GM23338 (cell line): ENCODE results near the gene ZNF335. TPM values are rescaled to one million over a fixed set of nuclear protein-coding genes. Genes with fewer than 3 reads are reported as not detected.

ENCODE experiments used
- ATAC-seq: fragments of 200-7000 bp; cut with Tn5 transposase; 3 replicates; pipeline ENCODE4 v1.9.1; 2020
- DNase-seq: peaks from one replicate; pipeline ENCODE4 v3.0.0-alpha.2; 2015; ENCODE audit warnings: low spot score
- H2AFZ ChIP-seq: fragments of 200-600 bp; sonication (generic); 2 replicates; pipeline ENCODE4 v1.8.0; 2016; ENCODE audit warnings: antibody characterized with exemption, mild to moderate bottlenecking, moderate library complexity
- H3F3A ChIP-seq: fragments of 200-600 bp; sonication (generic); replicated peaks from 2 replicates; pipeline ENCODE4 v1.8.0; 2017; ENCODE audit warnings: antibody characterized with exemption, mixed run types, low read depth
- H3K27ac ChIP-seq: fragments of 200-600 bp; sonication (generic); 2 replicates; pipeline ENCODE4 v1.6.1; 2016; ENCODE audit warnings: low read depth
- H3K27me3 ChIP-seq: fragments of 200-600 bp; sonication (generic); 2 replicates; pipeline ENCODE4 v1.8.0; 2016; ENCODE audit warnings: mild to moderate bottlenecking, mixed run types, moderate library complexity; ENCODE audit not compliant: insufficient read depth
- H3K36me3 ChIP-seq: fragments of 200-600 bp; sonication (generic); 2 replicates; pipeline ENCODE4 v1.8.0; 2016; ENCODE audit warnings: mild to moderate bottlenecking; ENCODE audit not compliant: insufficient read depth
- H3K4me1 ChIP-seq: fragments of 200-600 bp; sonication (generic); 2 replicates; pipeline ENCODE4 v1.8.0; 2016; ENCODE audit warnings: mild to moderate bottlenecking, moderate library complexity; ENCODE audit not compliant: insufficient read depth
- H3K4me2 ChIP-seq: fragments of 200-600 bp; sonication (generic); 2 replicates; pipeline ENCODE4 v1.7.1; 2017; ENCODE audit warnings: mixed run types
- H3K4me3 ChIP-seq: fragments of 200-600 bp; sonication (generic); 2 replicates; pipeline ENCODE4 v1.6.1; 2016; ENCODE audit warnings: mixed run types
- H3K79me2 ChIP-seq: fragments of 200-600 bp; sonication (generic); replicated peaks from 2 replicates; pipeline ENCODE4 v1.8.0; 2017; ENCODE audit warnings: mild to moderate bottlenecking; ENCODE audit not compliant: insufficient read depth
- H3K9me2 ChIP-seq: fragments of 200-600 bp; sonication (generic); 2 replicates; pipeline ENCODE4 v1.8.0; 2017; ENCODE audit not compliant: insufficient read depth
- H4K20me1 ChIP-seq: fragments of 200-600 bp; sonication (generic); replicated peaks from 2 replicates; pipeline ENCODE4 v1.8.0; 2017; ENCODE audit warnings: mild to moderate bottlenecking; ENCODE audit not compliant: insufficient read depth
- H3K27ac Mint-ChIP-seq: 2 replicates; pipeline ENCODE4 v1.8.0; 2020; ENCODE audit warnings: inconsistent platforms, mild to moderate bottlenecking, moderate library complexity, mixed read lengths
- H3K27me3 Mint-ChIP-seq: 3 replicates; pipeline ENCODE4 v1.8.0; 2022; ENCODE audit warnings: low read depth, mild to moderate bottlenecking, moderate library complexity, mixed read lengths, inconsistent platforms; ENCODE audit not compliant: insufficient read depth, poor library complexity
- H3K36me3 Mint-ChIP-seq: 3 replicates; pipeline ENCODE4 v1.8.0; 2021; ENCODE audit warnings: low read depth, mild to moderate bottlenecking, inconsistent platforms, moderate library complexity, mixed read lengths
- H3K4me1 Mint-ChIP-seq: 3 replicates; pipeline ENCODE4 v1.8.0; 2020; ENCODE audit warnings: mild to moderate bottlenecking, inconsistent platforms, mixed read lengths
- H3K4me3 Mint-ChIP-seq: 3 replicates; pipeline ENCODE4 v1.8.0; 2021; ENCODE audit warnings: moderate library complexity, mild to moderate bottlenecking, inconsistent platforms, mixed read lengths
- H3K9me3 Mint-ChIP-seq: 3 replicates; pipeline ENCODE4 v1.8.0; 2020; ENCODE audit warnings: moderate library complexity, mild to moderate bottlenecking, inconsistent platforms, mixed read lengths
- CREB1 ChIP-seq: fragments of 250-450 bp; sonication (Bioruptor Pico); IDR thresholded peaks from 2 replicates; pipeline ENCODE4 v1.5.0; 2020; ENCODE audit warnings: low read depth, mild to moderate bottlenecking, moderate library complexity
- ETS1 ChIP-seq: IDR thresholded peaks from 2 replicates; pipeline ENCODE4 v1.6.1; 2016; ENCODE audit warnings: antibody characterized with exemption
- EZH2 ChIP-seq: fragments of 200-600 bp; sonication (generic); IDR thresholded peaks from one replicate; pipeline ENCODE4 v1.8.0; 2017; ENCODE audit warnings: antibody characterized with exemption, mild to moderate bottlenecking, low read depth; ENCODE audit not compliant: unreplicated experiment
- EZH2phosphoT487 ChIP-seq: fragments of 200-600 bp; sonication (generic); IDR thresholded peaks from one replicate; pipeline ENCODE4 v1.8.1; 2018; ENCODE audit warnings: antibody characterized with exemption; ENCODE audit not compliant: unreplicated experiment
- JUNB ChIP-seq: IDR thresholded peaks from one replicate; pipeline ENCODE4 v1.6.1; 2016; ENCODE audit warnings: antibody characterized with exemption; ENCODE audit not compliant: unreplicated experiment
- NANOG ChIP-seq: IDR thresholded peaks from 2 replicates; pipeline ENCODE4 v1.6.1; 2016; ENCODE audit warnings: antibody characterized with exemption, borderline replicate concordance
- POLR2AphosphoS5 ChIP-seq: IDR thresholded peaks from 2 replicates; pipeline ENCODE4 v1.6.1; 2016; ENCODE audit warnings: antibody characterized with exemption, low read depth
- STAT1 ChIP-seq: IDR thresholded peaks from one replicate; pipeline ENCODE4 v1.6.1; 2016; ENCODE audit warnings: antibody characterized with exemption; ENCODE audit not compliant: unreplicated experiment
- ZNF114 ChIP-seq: fragments of 250-450 bp; sonication (Bioruptor Pico); IDR thresholded peaks from 2 replicates; pipeline ENCODE4 v1.5.0; 2020; ENCODE audit warnings: mild to moderate bottlenecking, moderate library complexity
- ZNF331 ChIP-seq: fragments of 250-450 bp; sonication (Bioruptor Pico); IDR thresholded peaks from 2 replicates; pipeline ENCODE4 v1.5.0; 2020; ENCODE audit warnings: low read depth, mild to moderate bottlenecking, moderate library complexity
- polyA plus RNA-seq: library from polyadenylated mRNA; unstranded; fragments of >200 nt; fragmentation: Nextera tagmentation; extraction: Ambion mirVana; gene quantifications from 2 replicates; pipeline ENCODE4 v1.2.1, GENCODE V29; 2016
- total RNA-seq: library from RNA; depleted of rRNA; stranded (reverse); fragments of >200 nt; shearing (Covaris generic); gene quantifications from 2 replicates; pipeline ENCODE4 v1.2.3, GENCODE V29; 2014
- TF ChIP-seq, protein P1 (sequence below), 2 experiments: fragments of 200-600 bp in 1 of 2; sonication (generic) in 1 of 2; conservative IDR thresholded peaks; 2 replicates each; pipeline versions ENCODE4 v1.5.1 to v1.6.1; 2016 to 2017; ENCODE audit warnings: antibody characterized with exemption in 2 of 2, low read depth in 2 of 2, mild to moderate bottlenecking in 2 of 2, moderate library complexity in 1 of 2

Gene ZNF335
- total and polyA plus RNA-seq, 2 experiments from 2014 or later = 7.4 to 24.2 TPM

GRCh38 chr20:45963059-45964005, 8.7 kb downstream of the ZNF335 start:
- peak; percentile 79 for ATAC-seq
- Mint-ChIP-seq H3K27ac (peak overlapping the region; percentile 61; the same call in 1 of the 2 replicates), H3K27me3 (peaks cover 12% of the 10 kb centered on the region), H3K4me3 (no peak overlapping the region), H3K4me1 (0 out of 3 replicates have a peak, but pooled peaks cover 2% of the 10 kb centered on the region), H3K36me3 (peaks cover 50% of the 10 kb centered on the region), H3K9me3 (no peaks in the 10 kb centered on the region)
- Histone ChIP-seq H3K27ac (no peak overlapping the region), H4K20me1 (no peaks in the 10 kb centered on the region), H3K4me2 (no peak overlapping the region), H3K9me2 (no peaks in the 10 kb centered on the region), H3K4me3 (no peak overlapping the region), H3K79me2 (no peaks in the 10 kb centered on the region), H3K36me3 (peaks cover 9% of the 10 kb centered on the region), H3F3A (no peaks in the 10 kb centered on the region), H2AFZ (no peak overlapping the region), H3K27me3 (no peaks in the 10 kb centered on the region), H3K4me1 (no peaks in the 10 kb centered on the region)
- TF ChIP-seq EZH2 (no peak), EZH2phosphoT487 (no peak), POLR2AphosphoS5 (no peak), ZNF114 (no peak), NANOG (no peak), JUNB (no peak), ZNF331 (CRISPR knock-in tag) (no peak)
- TF ChIP-seq, protein P1, sequence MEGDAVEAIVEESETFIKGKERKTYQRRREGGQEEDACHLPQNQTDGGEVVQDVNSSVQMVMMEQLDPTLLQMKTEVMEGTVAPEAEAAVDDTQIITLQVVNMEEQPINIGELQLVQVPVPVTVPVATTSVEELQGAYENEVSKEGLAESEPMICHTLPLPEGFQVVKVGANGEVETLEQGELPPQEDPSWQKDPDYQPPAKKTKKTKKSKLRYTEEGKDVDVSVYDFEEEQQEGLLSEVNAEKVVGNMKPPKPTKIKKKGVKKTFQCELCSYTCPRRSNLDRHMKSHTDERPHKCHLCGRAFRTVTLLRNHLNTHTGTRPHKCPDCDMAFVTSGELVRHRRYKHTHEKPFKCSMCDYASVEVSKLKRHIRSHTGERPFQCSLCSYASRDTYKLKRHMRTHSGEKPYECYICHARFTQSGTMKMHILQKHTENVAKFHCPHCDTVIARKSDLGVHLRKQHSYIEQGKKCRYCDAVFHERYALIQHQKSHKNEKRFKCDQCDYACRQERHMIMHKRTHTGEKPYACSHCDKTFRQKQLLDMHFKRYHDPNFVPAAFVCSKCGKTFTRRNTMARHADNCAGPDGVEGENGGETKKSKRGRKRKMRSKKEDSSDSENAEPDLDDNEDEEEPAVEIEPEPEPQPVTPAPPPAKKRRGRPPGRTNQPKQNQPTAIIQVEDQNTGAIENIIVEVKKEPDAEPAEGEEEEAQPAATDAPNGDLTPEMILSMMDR (conservative IDR thresholded peaks at IDR 0.05; ENCODE audit: low read depth in 2 of 2) = peak; percentile 49 to 72
- DNase-seq = peak; percentile 81

DNA sequence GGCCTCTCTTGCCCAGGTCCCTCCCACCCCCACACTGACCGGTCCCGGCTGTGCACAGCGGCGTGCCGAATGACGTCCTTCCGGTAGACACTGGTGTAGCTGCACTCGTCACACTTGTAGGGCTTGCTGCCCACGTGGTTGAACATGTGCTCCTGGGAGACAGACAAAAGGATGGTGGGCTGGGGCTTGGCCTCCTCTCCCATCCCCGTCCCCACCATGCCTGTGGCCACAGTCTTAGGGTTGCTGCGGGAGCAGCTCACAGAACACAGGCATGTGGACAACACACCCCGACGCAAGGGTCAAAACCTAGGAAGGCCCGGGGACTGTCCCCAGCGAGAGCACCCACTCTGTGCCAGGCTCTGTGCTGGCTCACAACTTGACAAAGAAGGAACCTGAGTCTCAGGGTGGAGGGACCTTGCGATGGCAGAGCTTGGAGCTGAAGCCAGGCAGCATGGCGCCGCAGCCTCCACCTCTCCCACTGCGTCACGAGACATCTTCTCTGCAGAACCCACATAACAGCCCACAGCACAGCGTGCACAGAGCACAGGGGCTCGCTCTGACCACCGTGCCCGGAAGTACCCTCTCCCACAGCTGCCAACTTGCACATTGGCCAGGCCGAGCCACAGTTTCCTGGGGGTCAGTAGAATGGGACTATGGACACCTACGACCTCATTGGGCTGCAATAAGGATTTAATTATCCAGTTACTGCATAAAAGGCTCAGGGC, 9.8 kb downstream of the ZNF335 start:
- H3K9me2 ChIP-seq = no peaks in the 10 kb centered on the region
- H3K36me3 Mint-ChIP-seq = peaks cover 50% of the 10 kb centered on the region
- H3K27me3 ChIP-seq = no peaks in the 10 kb centered on the region
- H4K20me1 ChIP-seq = no peaks in the 10 kb centered on the region
- no peaks in the 10 kb centered on the region for H3K79me2 ChIP-seq
- no peaks in the 10 kb centered on the region for H3K9me3 Mint-ChIP-seq
- DNase-seq = no peak
- H3F3A ChIP-seq = no peaks in the 10 kb centered on the region
- no peak for ATAC-seq
- H3K36me3 ChIP-seq = peaks cover 7% of the 10 kb centered on the region
- H2AFZ ChIP-seq = no peak overlapping the region
- no peak overlapping the region for H3K27ac Mint-ChIP-seq
- no peak overlapping the region for H3K27ac ChIP-seq
- no peak overlapping the region for H3K4me3 Mint-ChIP-seq
- no peak overlapping the region for H3K4me2 ChIP-seq
- H3K4me1 Mint-ChIP-seq = 0 out of 3 replicates have a peak, but pooled peaks cover 2% of the 10 kb centered on the region
- no peaks in the 10 kb centered on the region for H3K4me1 ChIP-seq
- H3K4me3 ChIP-seq = no peak overlapping the region
- H3K27me3 Mint-ChIP-seq = peaks cover 12% of the 10 kb centered on the region
- TF ChIP-seq POLR2AphosphoS5 (no peak), CREB1 (CRISPR knock-in tag) (no peak), ZNF331 (CRISPR knock-in tag) (no peak), STAT1 (no peak), NANOG (no peak), ETS1 (no peak), ZNF114 (no peak)
